Measurements from ENCODE around the gene KIF5C.
"Not testable (repeated sequence)": the region's sequence is repeated elsewhere in the genome, so short reads cannot be mapped to it uniquely, and the experiment has no call there.

Gene KIF5C

DNA sequence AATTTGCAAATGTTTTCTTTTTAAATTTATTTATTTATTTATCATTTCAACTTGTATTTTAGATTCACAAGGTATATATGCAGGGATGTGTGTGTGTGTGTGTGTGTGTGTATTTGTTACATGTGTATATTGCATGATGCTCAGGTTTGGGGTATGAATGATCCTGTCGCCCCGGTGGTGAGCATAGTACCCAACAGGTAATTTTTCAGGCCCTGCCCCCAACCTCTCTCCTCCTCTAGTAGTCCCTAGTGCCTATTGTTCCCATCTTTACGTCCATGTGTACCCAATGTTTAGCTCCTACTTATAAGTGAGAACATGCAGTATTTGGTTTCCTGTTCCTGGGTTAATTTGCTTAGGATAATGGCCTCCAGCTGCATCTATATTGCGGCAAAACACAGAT, 33.0 kb upstream of the KIF5C start:
- no peak overlapping the region for H2AFZ ChIP-seq
- H3K4me3 ChIP-seq (ENCODE audit: low read depth, low read length): no peak overlapping the region
- H3K9me3 ChIP-seq (ENCODE audit: control insufficient read depth, low read length): no peaks in the 10 kb centered on the region
- H3K27me3 ChIP-seq (ENCODE audit: control insufficient read depth, insufficient read depth, low read length): no peaks in the 10 kb centered on the region
- H3K4me1 ChIP-seq: no peaks in the 10 kb centered on the region
- no peaks in the 10 kb centered on the region for H3K36me3 ChIP-seq (ENCODE audit: control insufficient read depth, insufficient read depth, low read length)
- TF ChIP-seq CTCF (IDR thresholded peaks at IDR 0.05): no peak
- no peak overlapping the region for H3K4me2 ChIP-seq (ENCODE audit: low read length)
- H3K9ac ChIP-seq: no peak overlapping the region
- H3K27ac ChIP-seq: no peak overlapping the region
- no peaks in the 10 kb centered on the region for H3K79me2 ChIP-seq

DNA sequence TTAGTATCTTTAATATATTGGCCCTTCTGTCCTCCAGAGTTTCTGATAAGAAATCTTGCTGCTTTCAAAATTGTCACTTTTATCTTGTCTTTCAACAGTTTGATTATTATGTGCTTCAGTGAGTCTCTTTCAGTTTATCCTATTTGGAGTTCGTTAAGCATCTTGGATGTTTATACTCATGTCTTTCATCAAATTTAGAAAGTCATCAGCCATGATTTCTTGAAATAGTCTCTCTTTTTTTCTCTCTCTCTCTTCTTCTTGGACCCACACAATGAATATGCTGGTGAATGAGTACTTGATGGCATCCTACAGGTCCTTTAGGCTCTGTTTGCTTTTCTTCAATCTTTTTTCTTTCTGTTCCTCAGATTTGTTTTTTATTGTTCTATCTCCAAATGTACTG, 26.9 kb upstream of the KIF5C start:
- H3K9me3 ChIP-seq (ENCODE audit: control insufficient read depth, low read length): no peaks in the 10 kb centered on the region
- no peaks in the 10 kb centered on the region for H3K79me2 ChIP-seq
- no peak overlapping the region for H3K4me3 ChIP-seq (ENCODE audit: low read depth, low read length)
- no peak overlapping the region for H3K9ac ChIP-seq
- no peaks in the 10 kb centered on the region for H3K4me1 ChIP-seq
- no peak overlapping the region for H3K4me2 ChIP-seq (ENCODE audit: low read length)
- H2AFZ ChIP-seq: no peak overlapping the region
- H3K36me3 ChIP-seq (ENCODE audit: control insufficient read depth, insufficient read depth, low read length): no peaks in the 10 kb centered on the region
- H3K27me3 ChIP-seq (ENCODE audit: control insufficient read depth, insufficient read depth, low read length): no peaks in the 10 kb centered on the region
- no peak for TF ChIP-seq CTCF (IDR thresholded peaks at IDR 0.05)
- H3K27ac ChIP-seq: no peak overlapping the region

DNA sequence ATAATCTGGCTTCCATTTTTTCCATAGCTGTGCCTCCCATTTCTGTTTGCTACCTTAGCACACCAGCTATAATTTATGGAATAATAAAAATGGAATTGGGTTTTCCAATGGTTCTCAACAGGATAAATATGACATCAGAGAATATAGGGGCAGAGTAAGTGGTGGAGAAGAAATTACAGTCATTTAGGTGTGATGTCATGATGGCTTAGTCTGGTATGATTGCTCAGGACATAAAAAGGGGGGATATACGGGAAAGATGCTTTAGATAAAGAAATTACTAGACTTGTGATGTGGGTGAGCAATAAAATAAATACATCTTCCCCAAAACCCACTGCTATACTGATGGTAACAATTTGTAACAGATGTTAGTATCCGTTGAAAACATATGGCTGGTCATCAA, 21.6 kb upstream of the KIF5C start:
- Histone ChIP-seq H3K36me3 (ENCODE audit: control insufficient read depth, insufficient read depth, low read length) (no peaks in the 10 kb centered on the region), H3K4me1 (no peaks in the 10 kb centered on the region), H3K79me2 (no peaks in the 10 kb centered on the region), H3K27ac (no peak overlapping the region), H3K9ac (no peak overlapping the region), H3K27me3 (ENCODE audit: control insufficient read depth, insufficient read depth, low read length) (no peaks in the 10 kb centered on the region), H2AFZ (no peak overlapping the region), H3K9me3 (ENCODE audit: control insufficient read depth, low read length) (no peaks in the 10 kb centered on the region), H3K4me2 (ENCODE audit: low read length) (no peak overlapping the region), H3K4me3 (ENCODE audit: low read depth, low read length) (no peak overlapping the region)
- TF ChIP-seq CTCF (IDR thresholded peaks at IDR 0.05): no peak

DNA sequence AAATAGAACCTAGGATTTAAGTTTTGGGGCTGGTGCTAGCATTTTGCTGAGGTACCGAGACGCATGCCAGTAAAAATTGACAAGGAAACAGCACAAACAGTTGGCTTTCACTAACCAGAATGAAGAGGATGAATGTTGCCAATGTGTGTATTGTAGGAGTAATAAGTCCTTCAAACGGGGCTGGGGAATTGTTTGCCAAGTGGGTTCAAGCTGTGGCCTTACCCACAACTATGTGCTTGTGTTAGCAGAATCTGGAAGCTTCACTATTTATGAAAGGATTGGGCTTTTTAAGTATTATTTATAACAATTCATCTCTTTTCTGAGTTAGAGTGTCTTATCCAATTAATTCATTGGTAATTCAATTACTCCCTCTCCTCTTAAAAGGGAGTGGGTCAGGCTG, 15.0 kb upstream of the KIF5C start:
- no peaks in the 10 kb centered on the region for H3K27me3 ChIP-seq (ENCODE audit: control insufficient read depth, insufficient read depth, low read length)
- no peak overlapping the region for H3K27ac ChIP-seq
- H3K4me1 ChIP-seq: no peaks in the 10 kb centered on the region
- no peak overlapping the region for H2AFZ ChIP-seq
- H3K79me2 ChIP-seq: no peaks in the 10 kb centered on the region
- H3K9ac ChIP-seq: no peak overlapping the region
- H3K4me2 ChIP-seq (ENCODE audit: low read length): no peak overlapping the region
- no peak for TF ChIP-seq CTCF (IDR thresholded peaks at IDR 0.05)
- no peaks in the 10 kb centered on the region for H3K36me3 ChIP-seq (ENCODE audit: control insufficient read depth, insufficient read depth, low read length)
- H3K9me3 ChIP-seq (ENCODE audit: control insufficient read depth, low read length): no peaks in the 10 kb centered on the region
- no peak overlapping the region for H3K4me3 ChIP-seq (ENCODE audit: low read depth, low read length)

DNA sequence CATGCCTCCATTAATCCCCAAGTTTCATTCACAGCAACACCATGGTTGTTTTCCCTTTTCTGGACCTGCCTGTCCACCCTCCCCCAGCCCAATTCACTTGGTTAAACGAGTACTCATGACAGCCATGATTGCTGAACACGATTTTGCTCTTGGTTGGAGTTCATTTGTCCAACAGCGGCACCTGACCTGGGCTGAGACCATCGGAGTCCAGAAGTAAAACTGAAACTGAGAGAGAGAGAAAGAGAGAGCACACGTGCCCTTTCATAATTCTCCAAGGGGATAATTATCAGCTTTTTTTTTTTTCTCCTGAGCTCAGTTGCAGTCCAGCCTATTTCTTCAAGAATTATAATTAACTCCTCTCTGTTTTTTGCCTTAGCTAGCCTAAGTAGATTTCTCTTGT, 13.7 kb upstream of the KIF5C start:
- H3K27me3 ChIP-seq (ENCODE audit: control insufficient read depth, insufficient read depth, low read length): no peaks in the 10 kb centered on the region
- no peak overlapping the region for H3K4me2 ChIP-seq (ENCODE audit: low read length)
- no peaks in the 10 kb centered on the region for H3K79me2 ChIP-seq
- H3K27ac ChIP-seq: no peak overlapping the region
- H2AFZ ChIP-seq: no peak overlapping the region
- no peak overlapping the region for H3K4me3 ChIP-seq (ENCODE audit: low read depth, low read length)
- TF ChIP-seq CTCF (IDR thresholded peaks at IDR 0.05): no peak
- H3K9me3 ChIP-seq (ENCODE audit: control insufficient read depth, low read length): no peaks in the 10 kb centered on the region
- H3K4me1 ChIP-seq: no peaks in the 10 kb centered on the region
- no peak overlapping the region for H3K9ac ChIP-seq
- no peaks in the 10 kb centered on the region for H3K36me3 ChIP-seq (ENCODE audit: control insufficient read depth, insufficient read depth, low read length)

DNA sequence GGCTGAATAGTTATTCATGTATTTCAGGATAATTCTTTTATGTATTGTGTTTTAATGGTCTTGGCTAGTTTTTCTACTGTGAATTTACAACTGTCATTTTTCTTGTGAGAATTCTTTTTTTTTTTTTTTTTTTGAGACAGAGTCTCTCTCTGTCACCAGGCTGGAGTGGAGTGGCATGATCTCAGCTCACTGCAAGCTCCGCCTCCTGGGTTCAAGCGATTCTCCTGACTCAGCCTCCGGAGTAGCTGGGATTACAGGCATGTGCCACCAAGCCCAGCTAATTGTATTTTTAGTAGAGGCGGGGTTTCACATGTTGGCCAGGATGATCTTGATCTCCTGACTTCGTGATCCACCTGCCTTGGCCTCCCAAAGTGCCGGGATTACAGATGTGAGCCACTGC, 12.5 kb upstream of the KIF5C start:
- H3K27ac ChIP-seq; H3K4me2 ChIP-seq (ENCODE audit: low read length); H3K79me2 ChIP-seq; H3K36me3 ChIP-seq (ENCODE audit: control insufficient read depth, insufficient read depth, low read length); H3K27me3 ChIP-seq (ENCODE audit: control insufficient read depth, insufficient read depth, low read length); H3K4me3 ChIP-seq (ENCODE audit: low read depth, low read length); H3K9me3 ChIP-seq (ENCODE audit: control insufficient read depth, low read length); H3K4me1 ChIP-seq; H3K9ac ChIP-seq; H2AFZ ChIP-seq: not testable (repeated sequence)
